Rectal smooth muscle tissue (tissue), 1 donor: ENCODE data around the gene GPR89B.
"Not testable (repeated sequence)": the region's sequence is repeated elsewhere in the genome, so short reads cannot be mapped to it uniquely, and the experiment has no call there.

Experiments used
- H3K27ac ChIP-seq: one replicate; pipeline ENCODE4 v1.7.0; 2013; ENCODE audit warnings: low read depth, low read length, inconsistent platforms
- H3K27me3 ChIP-seq: one replicate; pipeline ENCODE4 v1.7.0; 2013; ENCODE audit warnings: low read length; ENCODE audit not compliant: control insufficient read depth, insufficient read depth
- H3K36me3 ChIP-seq: one replicate; pipeline ENCODE4 v1.7.0; 2013; ENCODE audit warnings: low read length; ENCODE audit not compliant: control insufficient read depth, insufficient read depth
- H3K4me1 ChIP-seq: one replicate; pipeline ENCODE4 v1.7.0; 2013; ENCODE audit warnings: low read length; ENCODE audit not compliant: control insufficient read depth, insufficient read depth
- H3K4me3 ChIP-seq: one replicate; pipeline ENCODE4 v1.7.0; 2013; ENCODE audit warnings: low read length
- H3K9ac ChIP-seq: one replicate; pipeline ENCODE4 v1.7.0; 2013; ENCODE audit warnings: low read length

The GPR89B gene

GRCh38 chr1:148013177-148014144, 85.2 kb downstream of the GPR89B start:
- H3K27me3 ChIP-seq, H3K9ac ChIP-seq, H3K36me3 ChIP-seq, H3K4me3 ChIP-seq, H3K27ac ChIP-seq, H3K4me1 ChIP-seq: not testable (repeated sequence)

DNA sequence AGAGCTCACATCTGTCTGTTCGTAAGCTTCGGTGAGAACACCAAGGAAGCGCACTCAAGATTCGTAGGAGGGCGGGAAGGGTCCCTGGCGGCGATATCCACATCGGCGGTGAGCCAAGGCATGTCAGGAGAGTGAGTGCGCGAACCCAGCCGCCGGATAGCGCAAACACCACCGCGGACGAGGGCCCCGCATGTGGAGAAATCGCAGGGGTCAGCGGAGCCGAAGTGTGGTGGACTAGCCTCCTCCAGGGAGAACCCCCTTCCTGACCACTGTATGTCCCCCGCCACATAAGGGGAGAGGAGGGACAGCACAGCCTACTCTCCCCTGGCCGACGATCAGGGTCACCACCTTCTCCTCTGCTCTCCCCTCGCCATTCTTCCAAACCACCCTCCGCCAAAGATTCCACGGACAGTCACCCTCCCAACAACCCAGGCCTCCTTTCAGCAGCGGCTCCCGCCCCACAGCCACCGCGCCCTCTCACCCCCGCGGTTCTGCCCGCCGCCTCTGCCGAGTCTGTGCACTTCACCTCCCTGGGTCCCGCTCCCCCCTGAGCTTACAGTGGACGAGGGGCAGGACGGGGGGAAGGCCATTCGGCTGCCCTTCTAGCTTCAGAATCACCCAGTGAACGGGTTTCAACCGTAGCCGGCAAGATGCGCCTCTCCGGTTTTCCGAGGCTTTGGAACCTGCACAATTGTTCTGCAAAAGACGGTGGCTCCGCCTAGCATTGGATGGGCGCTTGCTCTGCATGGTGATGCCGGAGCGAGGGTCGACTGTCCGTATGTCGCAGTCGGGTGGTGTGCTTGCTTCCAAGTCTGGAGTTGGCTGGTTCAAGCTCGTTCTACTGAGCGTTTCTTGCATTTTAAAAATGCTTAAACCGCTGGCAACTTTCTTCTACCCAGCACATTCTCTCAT, 86.3 kb downstream of the GPR89B start:
- H3K27me3 ChIP-seq, H3K9ac ChIP-seq, H3K36me3 ChIP-seq, H3K27ac ChIP-seq, H3K4me1 ChIP-seq: not testable (repeated sequence)
- H3K4me3 ChIP-seq: peak overlapping the region; percentile 36

- not testable (repeated sequence) for H3K9ac ChIP-seq, H3K36me3 ChIP-seq, H3K4me3 ChIP-seq, H3K27ac ChIP-seq, H3K4me1 ChIP-seq, H3K27me3 ChIP-seq
Observed at GRCh38 chr1:148024918-148025317, 96.7 kb downstream of the GPR89B start.

GRCh38 chr1:148027004-148027403, 98.8 kb downstream of the GPR89B start:
- H3K27me3 ChIP-seq, H3K4me1 ChIP-seq, H3K27ac ChIP-seq, H3K9ac ChIP-seq, H3K36me3 ChIP-seq, H3K4me3 ChIP-seq: not testable (repeated sequence)

- H3K36me3 ChIP-seq, H3K4me3 ChIP-seq, H3K4me1 ChIP-seq, H3K27me3 ChIP-seq, H3K9ac ChIP-seq, H3K27ac ChIP-seq: not testable (repeated sequence)
Observed at GRCh38 chr1:148032247-148032646, 104.0 kb downstream of the GPR89B start.

- H3K27ac ChIP-seq, H3K4me1 ChIP-seq, H3K4me3 ChIP-seq, H3K9ac ChIP-seq, H3K27me3 ChIP-seq, H3K36me3 ChIP-seq: not testable (repeated sequence)
Observed at GRCh38 chr1:148032690-148033089, 104.5 kb downstream of the GPR89B start.

DNA sequence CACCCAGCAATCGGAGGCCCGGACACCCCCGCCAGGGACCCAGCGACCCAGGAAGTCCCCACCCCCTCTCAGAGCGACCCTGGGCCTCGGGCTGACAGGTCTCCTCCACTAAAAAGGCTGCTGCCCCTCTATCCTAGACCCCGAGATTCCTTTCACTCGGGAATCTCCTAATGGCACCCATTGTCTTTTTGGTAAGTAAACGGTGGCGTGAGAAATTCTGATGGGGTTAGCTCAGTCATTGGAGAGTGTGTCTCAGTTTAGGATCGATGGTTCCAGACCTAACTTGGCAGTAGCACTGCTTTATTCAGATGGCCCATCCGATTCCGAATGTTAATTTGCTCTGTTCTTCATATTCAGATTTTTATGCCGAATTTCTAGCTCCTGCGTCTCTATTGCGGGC, 104.9 kb downstream of the GPR89B start:
- H3K4me1 ChIP-seq, H3K4me3 ChIP-seq, H3K9ac ChIP-seq, H3K27me3 ChIP-seq, H3K27ac ChIP-seq, H3K36me3 ChIP-seq: not testable (repeated sequence)

DNA sequence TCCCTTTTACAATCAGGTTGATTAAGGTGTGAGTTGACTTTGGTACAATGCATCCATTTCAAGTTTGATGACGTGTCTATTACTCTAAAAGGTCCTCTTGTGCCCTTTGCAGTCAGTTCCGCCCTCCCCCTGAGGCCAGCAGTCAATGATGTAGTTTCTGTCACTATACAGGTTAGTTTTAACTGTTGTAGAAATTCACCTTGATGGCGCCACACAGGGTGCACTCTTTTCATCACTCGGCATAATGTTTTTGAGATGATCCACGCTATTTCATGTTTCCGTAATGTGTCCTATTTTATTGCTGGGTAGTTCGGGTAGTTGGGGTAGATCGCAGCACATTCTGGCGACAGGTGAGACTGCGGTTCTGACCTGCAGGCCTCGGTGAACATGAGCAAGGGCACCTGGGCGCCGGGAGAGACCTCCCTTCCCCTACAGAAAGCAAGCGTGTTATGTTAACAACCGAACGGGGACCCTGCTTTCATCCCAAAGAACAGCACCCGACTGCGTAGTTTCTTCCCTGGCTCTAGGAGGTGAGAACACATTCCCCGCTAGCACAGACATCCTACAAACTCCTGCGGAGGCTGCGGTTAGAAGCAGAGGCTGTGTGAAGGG, 109.7 kb downstream of the GPR89B start:
- H3K27ac ChIP-seq, H3K4me1 ChIP-seq, H3K27me3 ChIP-seq, H3K9ac ChIP-seq, H3K36me3 ChIP-seq: not testable (repeated sequence)
- H3K4me3 ChIP-seq: peak overlapping the region; percentile 55

GRCh38 chr1:148038462-148039333, 110.5 kb downstream of the GPR89B start:
- not testable (repeated sequence) for H3K36me3 ChIP-seq, H3K27ac ChIP-seq, H3K9ac ChIP-seq, H3K4me1 ChIP-seq, H3K27me3 ChIP-seq
- H3K4me3 ChIP-seq: peak overlapping the region; percentile 55
